K562 (cell line): ENCODE data around the gene IFI27L1. TPM values are rescaled to one million over a fixed set of nuclear protein-coding genes. Genes with fewer than 3 reads are reported as not detected.

Experiments
- ATAC-seq: fragments of 200-7000 bp; cut with Tn5 transposase; 3 replicates; pipeline ENCODE4 v1.9.1; 2020; ENCODE audit warnings: moderate library complexity
- BruUV-seq: library from RNA; stranded (reverse); fragments of 400-500 nt; replicated peaks from 2 replicates; lab custom pipeline; 2021; lab: Mats Ljungman, UMichigan
- CTCF ChIA-PET: fragments of 300-600 bp; formaldehyde crosslinking; extraction: SDS; loops from one replicate; lab custom pipeline; 2021; ENCODE audit warnings: low intra/inter-chr PET ratio; lab: Yijun Ruan, JAX
- POLR2A ChIA-PET: fragments of 300-600, 350-650 bp; sonication (Branson Sonifier 250); formaldehyde crosslinking; extraction: SDS; loops from one replicate; lab custom pipeline; 2021; ENCODE audit warnings: antibody characterized with exemption, inconsistent platforms; lab: Yijun Ruan, JAX
- DNase-seq, 4 experiments: peaks; one replicate each; pipeline versions ENCODE4 v3.0.0 to v3.0.0-alpha.2; 2011 to 2018; ENCODE audit warnings: low spot score in 3 of 4, mixed read lengths in 3 of 4; ENCODE audit errors: extremely low read depth in 1 of 4
- FAIRE-seq: peaks from 2 replicates; lab custom pipeline; 2011; peaks lifted over from hg19 to GRCh38; lab: Jason Lieb, UNC
- H2AFZ ChIP-seq: 2 replicates; pipeline ENCODE4 v1.6.0; 2011; ENCODE audit warnings: low read depth, low read length, control low read depth, inconsistent platforms
- H3K27ac ChIP-seq: fragments of 200-600 bp; 3 replicates; pipeline ENCODE4 v1.8.0; 2011; ENCODE audit warnings: low read depth, mild to moderate bottlenecking, control low read depth, inconsistent platforms, low read length, moderate library complexity, mixed read lengths; ENCODE audit errors: extremely low read depth
- H3K27me3 ChIP-seq, 2 experiments: fragments of 300-600 bp in 1 of 2; 2 replicates in 1 of 2; 3 replicates in 1 of 2; pipeline versions ENCODE4 v1.6.0 to v1.8.0; 2011; ENCODE audit warnings: inconsistent platforms in 2 of 2, low read length in 2 of 2, mild to moderate bottlenecking in 1 of 2, mixed read lengths in 1 of 2, moderate library complexity in 1 of 2; ENCODE audit not compliant: control insufficient read depth in 2 of 2, insufficient read depth in 2 of 2
- H3K36me3 ChIP-seq: fragments of 300-600 bp; 3 replicates; pipeline ENCODE4 v1.8.0; 2011; ENCODE audit warnings: mild to moderate bottlenecking, low read length, inconsistent platforms; ENCODE audit not compliant: control insufficient read depth, insufficient read depth
- H3K4me1 ChIP-seq, 2 experiments: fragments of 200-600 bp in 1 of 2; replicated peaks in 1 of 2; 2 replicates in 1 of 2; 3 replicates in 1 of 2; pipeline versions ENCODE4 v1.5.1 to v1.8.0; 2011; ENCODE audit warnings: inconsistent platforms in 2 of 2, low read length in 2 of 2, mild to moderate bottlenecking in 1 of 2, mixed read lengths in 1 of 2, moderate library complexity in 1 of 2; ENCODE audit not compliant: control insufficient read depth in 2 of 2, insufficient read depth in 2 of 2
- H3K4me2 ChIP-seq: 2 replicates; pipeline ENCODE4 v1.6.1; 2011; ENCODE audit warnings: low read length, control low read depth, inconsistent platforms, mixed read lengths; ENCODE audit not compliant: insufficient read depth
- H3K4me3 ChIP-seq: fragments of 200-600 bp; sonication (generic), shearing (Covaris generic); 2 replicates; pipeline ENCODE4 v1.5.1; 2016; ENCODE audit warnings: control low read depth, inconsistent platforms
- H3K79me2 ChIP-seq: fragments of 200-600 bp; 3 replicates; pipeline ENCODE4 v1.8.0; 2011; ENCODE audit warnings: low read length, inconsistent platforms; ENCODE audit not compliant: control insufficient read depth, insufficient read depth
- H3K9ac ChIP-seq, 2 experiments: 2 replicates each; pipeline versions ENCODE4 v1.6.0 to v1.6.1; 2011; ENCODE audit warnings: low read depth in 2 of 2, low read length in 2 of 2, control low read depth in 1 of 2, inconsistent platforms in 1 of 2, mild to moderate bottlenecking in 1 of 2, mixed read lengths in 1 of 2; ENCODE audit not compliant: insufficient read depth in 1 of 2
- H3K9me1 ChIP-seq: one replicate; pipeline ENCODE4 v1.6.0; 2011; ENCODE audit warnings: inconsistent platforms, mild to moderate bottlenecking, low read length, moderate library complexity; ENCODE audit not compliant: control insufficient read depth, insufficient read depth
- H3K9me3 ChIP-seq: replicated peaks from 2 replicates; pipeline ENCODE4 v1.5.1; 2011; ENCODE audit warnings: low read depth, low read length, inconsistent platforms; ENCODE audit not compliant: control insufficient read depth, insufficient read depth
- H4K20me1 ChIP-seq: replicated peaks from 2 replicates; pipeline ENCODE4 v1.6.1; 2011; ENCODE audit warnings: low read length, inconsistent platforms, mixed read lengths; ENCODE audit not compliant: control insufficient read depth, insufficient read depth
- ETS2 ChIP-seq: IDR thresholded peaks from 2 replicates; pipeline ENCODE4 v1.6.1; 2016; ENCODE audit warnings: borderline replicate concordance, missing genetic modification characterization, mild to moderate bottlenecking, moderate library complexity, missing compliant biosample characterization; ENCODE audit not compliant: poor library complexity, severe bottlenecking
- FOXM1 ChIP-seq, 2 experiments: fragments of 450-650 bp in 1 of 2; sonication (generic) in 1 of 2; formaldehyde crosslinking in 1 of 2; IDR thresholded peaks; 2 replicates each; pipeline versions ENCODE4 v1.6.1 to v1.9.0; 2017 to 2022; ENCODE audit warnings: low read depth in 2 of 2, mild to moderate bottlenecking in 2 of 2, missing genetic modification reagents in 1 of 2, moderate library complexity in 1 of 2
- GTF2F1 ChIP-seq: IDR thresholded peaks from 2 replicates; pipeline ENCODE4 v1.6.1; 2011; ENCODE audit warnings: low read depth, low read length, improper control_type of control experiment
- HDAC1 ChIP-seq, 2 experiments: fragments of 450-650 bp; IDR thresholded peaks; 2 replicates each; pipeline ENCODE4 v1.6.1; 2016 to 2017; ENCODE audit warnings: inconsistent platforms in 1 of 2, mild to moderate bottlenecking in 1 of 2, moderate library complexity in 1 of 2
- HDAC6 ChIP-seq: IDR thresholded peaks from 2 replicates; pipeline ENCODE4 v1.6.1; 2012; ENCODE audit warnings: low read depth, mild to moderate bottlenecking, control low read depth, inconsistent platforms, low read length, moderate library complexity
- LEF1 ChIP-seq: fragments of 450-650 bp; IDR thresholded peaks from 2 replicates; pipeline ENCODE4 v1.6.1; 2016; ENCODE audit warnings: mild to moderate bottlenecking
- NEUROD1 ChIP-seq: fragments of 150-350 bp; IDR thresholded peaks from 2 replicates; pipeline ENCODE4 v1.6.1; 2014; ENCODE audit warnings: borderline replicate concordance, low read length, low read depth; ENCODE audit not compliant: partially characterized antibody
- NR2F6 ChIP-seq: fragments of 450-650 bp; formaldehyde crosslinking; IDR thresholded peaks from 2 replicates; pipeline ENCODE4 v1.4.0; 2020; ENCODE audit warnings: mild to moderate bottlenecking
- PPARD ChIP-seq: fragments of 250-450 bp; sonication (Bioruptor Pico); IDR thresholded peaks from 2 replicates; pipeline ENCODE4 v1.8.0; 2022; ENCODE audit warnings: inconsistent platforms, mild to moderate bottlenecking, moderate library complexity
- SETDB1 ChIP-seq: IDR thresholded peaks from one replicate; pipeline ENCODE4 v1.6.1; 2012; ENCODE audit warnings: low read length, control low read depth, inconsistent platforms
- ZNF408 ChIP-seq: fragments of 250-450 bp; sonication (Bioruptor Pico); IDR thresholded peaks from 2 replicates; pipeline ENCODE4 v1.4.0; 2020; ENCODE audit warnings: low read depth, mild to moderate bottlenecking, moderate library complexity
- ZNF764 ChIP-seq: fragments of 250-450 bp; sonication (Bioruptor Pico); IDR thresholded peaks from 2 replicates; pipeline ENCODE4 v1.4.0; 2020; ENCODE audit warnings: low read depth, mild to moderate bottlenecking, moderate library complexity
- WGBS: fragments of 100-300 bp; shearing (Covaris generic); methylation state at CpG from one replicate; pipeline ENCODE4 v1.1.6; 2016; ENCODE audit warnings: low coverage, mixed read lengths; ENCODE audit not compliant: insufficient coverage; ENCODE audit errors: missing lambda C conversion rate; 5-methylcytosine and 5-hydroxymethylcytosine counted together
- in situ Hi-C: fragments of 300-500 bp; cut with MboI; formaldehyde crosslinking; loops from 4 replicates; pipeline ENCODE4 v1.15.0; 2018; ENCODE audit warnings: inconsistent platforms, mixed read lengths
- intact Hi-C: fragments of 100-400 bp; cut with micrococcal nuclease; formaldehyde crosslinking; loops from 2 replicates; pipeline ENCODE4 v1.14.2; 2022
- polyA plus RNA-seq, 8 experiments: library from polyadenylated mRNA; depleted of rRNA in 4 of 8; stranded (reverse) in 5 of 8; unstranded in 3 of 8; fragments of >200 nt; fragmentation: Nextera tagmentation in 2 of 8; fragmentation: Illumina TruSeq in 1 of 8; extraction: Ambion mirVana in 2 of 8; extraction: Trizol in 1 of 8; gene quantifications; 2 replicates each; pipeline versions ENCODE4 v1.2.1 to v1.2.3, GENCODE V29; 2011 to 2014; ENCODE audit warnings: inconsistent platforms in 1 of 8, missing spikeins in 1 of 8
- total RNA-seq, 7 experiments: library from RNA; depleted of rRNA in 6 of 7; stranded (reverse); fragments of >200 nt in 6 of 7; fragmentation: Illumina TruSeq in 2 of 7; extraction: Trizol in 2 of 7; gene quantifications; 2 replicates each; pipeline versions ENCODE4 v1.2.1 to v1.2.3, GENCODE V29; 2011 to 2021; ENCODE audit warnings: low replicate concordance in 1 of 7
- TF ChIP-seq, protein P1 (sequence below), 2 experiments: fragments of 450-650 bp; conservative IDR thresholded peaks; 2 replicates each; pipeline ENCODE4 v1.6.1; 2017; ENCODE audit warnings: mild to moderate bottlenecking in 2 of 2, moderate library complexity in 2 of 2

IFI27L1 gene
- total and polyA plus RNA-seq, 9 of the 15 experiments (the other 6 are each of a cell fraction or from before 2014, with no cell fraction given), result 14.5 to 28.0 (median 23.8) TPM

DNA sequence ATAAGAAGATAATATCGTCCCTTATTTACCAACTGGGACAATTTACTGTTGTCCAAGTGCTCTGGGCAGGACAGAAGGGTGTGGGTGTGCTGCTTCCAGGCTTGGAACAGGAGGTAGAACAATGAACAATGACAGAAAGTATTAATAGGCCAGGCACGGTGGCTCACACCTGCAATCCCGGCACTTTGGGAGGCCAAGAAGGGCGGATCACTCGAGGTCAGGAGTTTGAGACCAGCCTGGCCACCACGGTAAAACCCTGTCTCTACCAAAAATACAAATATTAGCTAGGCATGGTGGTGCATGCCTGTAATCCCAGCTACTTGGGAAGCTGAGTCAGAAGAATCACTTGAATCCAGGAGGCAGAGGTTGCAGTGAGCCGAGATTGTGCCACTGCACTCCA, 32.0 kb downstream of the IFI27L1 start:
- Histone ChIP-seq H4K20me1 (no peaks in the 10 kb centered on the region; the same call in 1 of the 2 replicates), H3K4me2 (no peak overlapping the region), H3K79me2 (no peaks in the 10 kb centered on the region), H3K36me3 (no peaks in the 10 kb centered on the region), H3K9me3 (no peaks in the 10 kb centered on the region)
- ATAC-seq, result no peak
- no peak for DNase-seq
- TF ChIP-seq ZNF764 (CRISPR knock-in tag), result no peak
- no peak for TF ChIP-seq SETDB1
- TF ChIP-seq, protein P1, sequence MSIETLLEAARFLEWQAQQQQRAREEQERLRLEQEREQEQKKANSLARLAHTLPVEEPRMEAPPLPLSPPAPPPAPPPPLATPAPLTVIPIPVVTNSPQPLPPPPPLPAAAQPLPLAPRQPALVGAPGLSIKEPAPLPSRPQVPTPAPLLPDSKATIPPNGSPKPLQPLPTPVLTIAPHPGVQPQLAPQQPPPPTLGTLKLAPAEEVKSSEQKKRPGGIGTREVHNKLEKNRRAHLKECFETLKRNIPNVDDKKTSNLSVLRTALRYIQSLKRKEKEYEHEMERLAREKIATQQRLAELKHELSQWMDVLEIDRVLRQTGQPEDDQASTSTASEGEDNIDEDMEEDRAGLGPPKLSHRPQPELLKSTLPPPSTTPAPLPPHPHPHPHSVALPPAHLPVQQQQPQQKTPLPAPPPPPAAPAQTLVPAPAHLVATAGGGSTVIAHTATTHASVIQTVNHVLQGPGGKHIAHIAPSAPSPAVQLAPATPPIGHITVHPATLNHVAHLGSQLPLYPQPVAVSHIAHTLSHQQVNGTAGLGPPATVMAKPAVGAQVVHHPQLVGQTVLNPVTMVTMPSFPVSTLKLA (conservative IDR thresholded peaks at IDR 0.05), result no peak
- no peak for TF ChIP-seq PPARD (CRISPR knock-in tag)
- TF ChIP-seq GTF2F1, result no peak
- no peak for TF ChIP-seq HDAC1 (IDR thresholded peaks at IDR 0.05)
- no peak for TF ChIP-seq ETS2
- no peak for TF ChIP-seq ZNF408 (CRISPR knock-in tag)
- TF ChIP-seq FOXM1 (IDR thresholded peaks at IDR 0.05; ENCODE audit: low read depth), result no peak
- no peak for TF ChIP-seq FOXM1 (CRISPR knock-in tag; IDR thresholded peaks at IDR 0.05; ENCODE audit: low read depth)
- TF ChIP-seq HDAC6, result no peak
- TF ChIP-seq NEUROD1, result no peak
- TF ChIP-seq NR2F6 (CRISPR knock-in tag), result no peak
- no peak for TF ChIP-seq LEF1
- TF ChIP-seq, all 486 proteins: peak for 0
- Histone ChIP-seq H3K9ac (no peak overlapping the region), H3K9me1 (peaks cover 3% of the 10 kb centered on the region), H3K4me3 (no peak overlapping the region), H3K27ac (no peak overlapping the region), H2AFZ (no peak overlapping the region), H3K27me3 (peaks cover 2 to 27% of the 10 kb centered on the region in 2 experiments; a peak in 3 of 5 replicates), H3K4me1 (peaks cover 8 to 16% of the 10 kb centered on the region in 2 experiments; a peak in 4 of 5 replicates)
- in situ Hi-C loops (no loop called here), intact Hi-C loops (no loop called here)
- ChIA-PET POLR2A (interaction anchor here (0.6 kb wide), 1 partner anchor 72 kb away, joined by 3 read pairs; no protein-coding TSS in a partner anchor), CTCF (no interaction called here)
- FAIRE-seq, result no peak
- no TSS peak for BruUV-seq
- 45% methylated on average over 7 of the region's 7 CpGs for WGBS
